T-helper 2 cell (primary cell): ENCODE results near the gene SEZ6.

Experiments
- DNase-seq, 5 experiments: peaks; one replicate each; pipeline versions ENCODE4 v3.0.0 to v3.0.0-alpha.2; 2012 to 2022

Gene SEZ6

GRCh38 chr17:28972437-28972836 lies 33.4 kb downstream of the SEZ6 start:
- no peak for DNase-seq

- no peak for DNase-seq
Observed at GRCh38 chr17:28970879-28971278, 35.0 kb downstream of the SEZ6 start.

DNA sequence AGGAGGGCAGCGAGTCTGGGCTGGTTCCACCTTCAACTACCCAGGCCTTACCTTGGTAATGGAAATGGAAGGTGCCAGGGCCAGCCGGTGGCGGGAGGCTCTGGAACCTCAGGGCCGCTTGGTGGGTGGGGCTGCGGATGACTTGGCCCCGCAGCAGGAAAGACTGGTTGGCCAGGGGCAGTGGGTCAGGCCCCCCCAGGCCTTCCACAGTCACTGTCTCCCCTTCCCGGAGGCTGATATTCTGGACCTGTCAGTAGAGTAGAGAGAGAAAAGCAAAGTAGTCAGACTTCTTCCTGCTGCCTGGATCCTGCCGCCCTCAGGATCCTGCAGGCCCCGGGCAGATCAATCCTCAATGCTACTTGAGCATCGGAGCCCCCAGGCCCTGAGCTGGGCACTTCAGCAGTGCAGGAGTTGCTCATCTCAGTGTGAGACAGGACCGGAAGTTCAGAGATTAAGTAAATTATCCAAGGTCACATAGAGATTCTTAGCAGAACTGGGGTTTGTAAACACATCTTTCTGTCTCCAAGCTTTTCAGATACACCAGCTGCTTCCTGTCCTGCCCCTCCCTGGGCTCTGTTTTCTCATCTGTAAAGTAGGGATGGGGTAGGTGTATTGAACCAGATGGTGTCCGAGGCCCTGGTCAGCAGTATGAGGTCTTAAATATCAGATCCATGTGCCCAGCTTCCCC lies 36.0 kb downstream of the SEZ6 start:
- DNase-seq = no peak

DNA sequence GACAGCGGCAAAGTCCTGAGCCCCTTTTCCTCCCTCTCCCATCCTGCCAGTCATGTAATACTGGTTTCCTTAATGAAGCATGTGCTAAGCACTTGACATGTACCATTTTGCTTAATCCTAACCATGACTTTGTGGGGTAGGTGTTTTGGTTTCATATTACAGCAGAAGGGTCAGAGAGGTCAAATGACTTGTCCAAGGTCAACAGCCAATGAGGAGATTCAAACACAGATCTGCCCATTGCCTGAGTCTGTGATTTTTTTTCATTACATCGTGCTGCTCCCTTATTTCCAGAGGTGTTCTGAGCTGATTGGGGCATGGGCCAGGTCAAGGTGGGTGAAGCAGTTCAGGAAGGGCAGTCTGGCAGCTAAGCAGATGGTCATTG lies 36.9 kb downstream of the SEZ6 start:
- no peak for DNase-seq

- no peak for DNase-seq
Observed at GRCh38 chr17:28968231-28968913, 37.5 kb downstream of the SEZ6 start.

- DNase-seq = no peak
Observed at GRCh38 chr17:28967221-28968135, 38.4 kb downstream of the SEZ6 start.

GRCh38 chr17:28963841-28964240 lies 42.0 kb downstream of the SEZ6 start:
- DNase-seq = no peak

- no peak for DNase-seq
Observed at GRCh38 chr17:28963055-28963611, 42.7 kb downstream of the SEZ6 start.

- DNase-seq = no peak
Observed at GRCh38 chr17:28961391-28961790, 44.4 kb downstream of the SEZ6 start.

- DNase-seq = no peak
Observed at GRCh38 chr17:28960256-28961061, 45.4 kb downstream of the SEZ6 start.

GRCh38 chr17:28959471-28959871 lies 46.4 kb downstream of the SEZ6 start:
- no peak for DNase-seq

- DNase-seq = no peak
Observed at GRCh38 chr17:28958820-28959455, 46.9 kb downstream of the SEZ6 start.

DNA sequence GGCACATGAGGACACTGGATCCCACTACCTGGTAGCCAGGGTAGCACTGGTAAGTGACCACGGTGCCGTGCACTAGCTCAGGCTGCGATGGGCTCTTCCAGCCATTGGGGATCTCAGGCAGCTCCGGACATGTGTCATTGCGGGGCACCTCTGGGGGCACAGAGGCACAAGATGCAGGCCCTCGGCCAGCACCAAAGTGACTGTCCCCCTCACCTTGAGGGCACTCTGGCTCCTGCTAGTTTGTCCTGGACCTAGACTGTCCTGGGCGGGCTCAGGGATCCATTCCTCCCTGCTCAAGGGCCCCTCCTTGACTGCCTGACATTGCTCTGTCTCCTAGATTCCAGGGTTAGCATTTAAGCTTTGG lies 47.9 kb downstream of the SEZ6 start:
- DNase-seq = no peak

- DNase-seq = no peak
Observed at GRCh38 chr17:28957277-28957991, 48.4 kb downstream of the SEZ6 start.

GRCh38 chr17:28956861-28957260 lies 49.0 kb downstream of the SEZ6 start:
- DNase-seq = no peak

DNA sequence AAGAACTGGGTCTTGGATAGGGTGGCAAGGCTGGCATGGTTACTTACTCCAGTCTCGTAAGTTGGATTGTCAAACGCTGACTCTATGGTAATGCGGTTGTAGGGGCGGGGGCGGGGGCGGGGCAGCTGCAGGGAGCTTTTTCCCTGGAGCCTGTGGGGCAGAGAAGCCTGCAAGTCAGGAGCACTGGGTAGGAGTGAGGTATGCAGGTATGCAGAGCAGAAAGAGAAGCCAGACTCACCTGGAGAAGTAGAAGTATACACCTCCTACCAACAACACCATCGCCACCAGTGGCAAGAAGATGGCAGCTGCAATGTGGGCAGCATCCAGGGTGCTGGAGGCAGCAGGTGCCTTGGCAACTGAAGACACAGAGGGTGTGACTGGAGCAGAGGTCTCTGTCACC lies 49.7 kb downstream of the SEZ6 start:
- DNase-seq = no peak

- no peak for DNase-seq
Observed at GRCh38 chr17:28955408-28955807, 50.4 kb downstream of the SEZ6 start.

GRCh38 chr17:28954886-28955285 lies 50.9 kb downstream of the SEZ6 start:
- DNase-seq = no peak

- DNase-seq = peak in 3 of 5 experiments; percentile 17 to 50 (median 24)
Observed at GRCh38 chr17:28953444-28954118, 52.3 kb downstream of the SEZ6 start.
